Activated T-cell treated with anti-CD3 and anti-CD28 coated beads, Interleukin-2, amount 50 U/mL, for 1 hour (primary cell): ENCODE measurements around the gene PEDS1.
A peak's percentile ranks its signal among the peaks of the same experiment; 100 is the strongest.
"Not testable (repeated sequence)": the region's sequence is repeated elsewhere in the genome, so short reads cannot be mapped to it uniquely, and the experiment has no call there.

Experiments used
- DNase-seq: peaks from one replicate; pipeline ENCODE4 v3.0.0-alpha.2; 2020

Gene PEDS1

DNA sequence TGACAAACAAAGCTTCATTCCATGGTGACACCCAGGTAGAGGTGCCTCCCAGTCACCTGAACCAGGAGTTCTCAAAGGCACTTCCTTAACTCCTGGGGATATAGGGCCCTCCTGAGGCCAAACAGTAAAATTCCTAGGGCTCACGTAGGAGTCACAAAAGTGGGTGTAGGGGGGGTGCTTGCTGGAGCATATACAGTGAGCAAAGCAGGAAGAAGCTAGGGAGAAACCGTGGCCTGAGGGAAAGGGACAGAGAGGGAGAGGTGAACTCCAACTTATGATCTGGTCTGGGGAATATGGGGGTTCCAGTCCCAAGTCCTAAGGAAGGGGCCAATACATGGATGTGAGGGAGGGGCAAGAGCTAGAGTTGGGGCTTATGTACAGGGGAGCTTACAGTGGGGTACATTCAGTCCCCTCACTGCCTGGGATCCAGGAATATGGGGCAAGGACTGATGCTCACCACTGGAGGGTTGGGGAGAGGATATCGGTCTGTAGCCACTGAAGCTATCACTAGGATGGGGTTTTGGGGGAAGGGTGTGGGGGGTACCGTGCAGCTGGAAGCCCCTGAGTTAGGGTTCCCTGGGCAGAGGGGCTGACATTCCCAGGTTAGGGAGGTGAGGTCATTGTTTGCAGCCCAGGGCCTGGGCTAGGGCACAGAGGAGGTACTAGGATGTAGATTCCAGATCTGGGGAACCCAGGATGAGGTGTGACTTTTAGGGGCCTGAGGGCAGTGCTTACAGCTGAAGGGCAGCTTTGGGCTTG, 950 bp downstream of the PEDS1 start:
- DNase-seq = no peak

GRCh38 chr20:50151034-50151743, 2.3 kb downstream of the PEDS1 start:
- no peak for DNase-seq

- no peak for DNase-seq
Measured at GRCh38 chr20:50149481-50150254, 3.9 kb downstream of the PEDS1 start.

- peak; percentile 72 for DNase-seq
Measured at GRCh38 chr20:50146732-50147662, 6.5 kb downstream of the PEDS1 start.

- DNase-seq = no peak
Measured at GRCh38 chr20:50146214-50146613, 7.3 kb downstream of the PEDS1 start.

GRCh38 chr20:50145566-50145965, 8.0 kb downstream of the PEDS1 start:
- no peak for DNase-seq

GRCh38 chr20:50144362-50144761, 9.2 kb downstream of the PEDS1 start:
- no peak for DNase-seq

GRCh38 chr20:50142812-50143211, 10.7 kb downstream of the PEDS1 start:
- no peak for DNase-seq

GRCh38 chr20:50141811-50142561, 11.5 kb downstream of the PEDS1 start:
- DNase-seq = no peak

- DNase-seq = no peak
Measured at GRCh38 chr20:50141018-50141675, 12.4 kb downstream of the PEDS1 start.

- DNase-seq = no peak
Measured at GRCh38 chr20:50140339-50140859, 13.1 kb downstream of the PEDS1 start.

DNA sequence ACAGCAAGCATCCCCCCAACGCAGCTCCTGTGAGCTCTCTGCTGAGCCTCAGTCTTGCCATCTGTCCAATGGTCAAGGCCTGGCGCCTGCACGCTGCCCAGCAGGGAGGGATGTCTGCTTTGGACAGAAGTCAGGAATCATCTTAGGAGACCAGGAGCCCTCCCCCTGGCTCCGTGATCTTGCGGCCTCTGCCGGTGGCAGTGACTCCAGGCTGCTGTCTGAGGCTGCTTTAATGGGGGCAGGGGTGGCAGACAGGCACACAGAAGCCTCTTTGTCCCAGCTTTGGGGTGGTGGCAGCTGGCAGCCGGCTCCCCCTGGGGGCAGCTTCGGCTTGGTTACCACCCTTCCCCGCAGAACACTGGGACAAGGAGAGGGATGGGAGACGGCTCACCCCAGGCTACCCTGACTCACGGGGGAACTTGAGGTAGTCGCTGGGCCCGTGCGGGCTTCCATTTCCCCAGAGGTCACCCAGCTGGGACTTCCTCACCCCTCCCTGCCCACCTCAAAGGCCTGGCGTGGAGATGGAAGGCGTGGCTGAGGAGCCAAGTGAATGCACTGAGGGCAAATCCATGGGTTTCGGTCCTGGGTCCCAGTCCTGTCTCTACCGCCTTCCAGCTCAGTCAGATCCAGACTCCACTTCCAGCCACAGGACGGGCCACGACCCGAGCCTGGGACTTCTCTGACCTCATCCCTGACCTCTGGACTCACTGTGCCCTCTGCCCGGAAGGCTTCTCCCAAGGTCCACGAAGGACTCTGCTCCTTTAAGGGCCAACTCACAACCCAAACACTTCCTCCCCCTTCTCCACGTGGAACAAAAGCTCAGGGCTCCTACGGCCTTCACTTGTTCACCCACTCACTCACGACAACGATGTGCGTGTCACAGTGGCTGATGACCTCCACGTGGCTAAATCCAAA, 14.8 kb downstream of the PEDS1 start:
- no peak for DNase-seq

DNA sequence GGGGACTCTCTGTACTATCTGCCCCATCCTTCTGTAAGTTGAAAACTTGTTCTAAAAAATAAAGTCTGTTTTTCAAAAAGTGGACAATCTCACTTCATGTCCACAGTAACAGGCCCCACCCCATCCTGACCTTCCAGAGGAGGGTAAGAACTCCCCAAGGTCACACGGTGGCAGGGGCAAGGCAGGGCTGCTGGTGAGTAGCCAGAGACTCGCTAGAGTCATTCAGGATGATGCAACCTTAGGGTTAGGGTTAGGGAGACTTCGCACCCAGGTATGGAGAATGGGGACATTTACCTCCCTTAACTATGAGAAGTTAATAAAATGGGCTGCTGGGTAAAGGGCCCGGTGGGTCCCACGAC, 15.4 kb downstream of the PEDS1 start:
- no peak for DNase-seq

DNA sequence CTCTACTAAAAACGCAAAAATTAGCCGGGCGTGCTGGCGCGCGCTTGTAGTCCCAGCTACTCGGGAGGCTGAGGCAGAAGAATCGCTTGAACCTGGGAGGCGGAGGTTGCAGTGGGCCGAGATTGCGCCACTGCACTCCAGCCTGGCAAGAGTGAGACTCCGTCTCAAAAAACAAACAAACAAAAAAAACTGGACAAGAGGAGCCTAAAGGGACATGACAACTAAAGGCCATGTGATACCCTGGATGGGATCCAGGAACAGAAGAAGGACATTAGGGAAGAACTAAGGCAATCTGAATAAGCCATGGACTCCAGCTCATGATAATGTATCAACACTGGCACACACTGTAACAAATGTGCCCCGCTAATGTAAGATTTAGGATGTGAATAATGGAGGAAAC, 15.8 kb downstream of the PEDS1 start:
- DNase-seq = not testable (repeated sequence)

- DNase-seq = no peak
Measured at GRCh38 chr20:50136822-50137599, 16.5 kb downstream of the PEDS1 start.

GRCh38 chr20:50135157-50135556, 18.4 kb downstream of the PEDS1 start:
- DNase-seq = not testable (repeated sequence)

DNA sequence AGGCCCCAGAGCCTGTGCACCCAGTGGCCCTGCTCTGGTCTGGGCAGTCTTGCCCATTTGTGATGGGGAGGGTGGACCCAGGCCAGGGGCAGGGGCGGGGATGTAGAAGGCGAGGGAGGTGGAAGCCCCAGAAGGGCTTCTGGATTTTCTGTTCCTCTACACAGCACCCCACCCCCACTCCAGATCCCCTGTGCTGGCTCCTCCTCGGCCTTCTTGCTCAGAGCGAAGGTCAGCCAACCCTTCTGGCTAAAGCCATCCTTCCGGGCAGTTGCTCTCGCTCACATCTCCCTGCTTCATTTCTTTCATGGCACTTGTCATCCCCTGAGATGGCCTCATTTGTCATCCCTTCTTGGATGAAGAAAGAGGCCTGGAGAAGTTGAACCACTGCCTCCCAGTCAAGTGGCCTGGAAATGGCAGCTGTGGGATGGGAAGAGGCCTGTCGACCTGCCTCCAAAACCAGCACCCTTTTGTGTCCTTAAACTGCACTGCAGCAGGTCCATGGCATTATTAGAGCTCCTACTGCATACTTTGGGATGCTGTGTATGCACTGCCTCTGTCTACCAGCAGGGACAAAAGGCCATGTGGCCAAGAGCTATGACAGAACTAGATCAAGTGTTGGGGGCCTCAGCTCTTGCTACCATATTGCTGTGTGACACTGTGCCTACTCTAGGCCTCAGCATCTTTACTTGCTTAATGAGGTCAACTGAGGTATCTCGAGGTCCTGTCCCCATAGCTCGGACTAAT, 19.9 kb downstream of the PEDS1 start:
- DNase-seq = no peak

GRCh38 chr20:50133041-50133440, 20.5 kb downstream of the PEDS1 start:
- DNase-seq = no peak
